GM12878 (cell line): ENCODE measurements around the gene MED1. TPM values are rescaled to one million over a fixed set of nuclear protein-coding genes. Genes with fewer than 3 reads are reported as not detected.
A peak's percentile ranks its signal among the peaks of the same experiment; 100 is the strongest.

Experiments used
- ATAC-seq: fragments of 200-7000 bp; cut with Tn5 transposase; 3 replicates; pipeline ENCODE4 v1.9.1; 2020; ENCODE audit warnings: mild to moderate bottlenecking, moderate library complexity
- BruUV-seq: library from RNA; stranded (reverse); fragments of 400-500 nt; replicated peaks from 2 replicates; lab custom pipeline; 2021; lab: Mats Ljungman, UMichigan
- CTCF ChIA-PET: fragments of 300-600 bp; sonication (Branson Sonifier 250); formaldehyde crosslinking; extraction: SDS; loops from one replicate; lab custom pipeline; 2021; ENCODE audit warnings: inconsistent platforms; lab: Yijun Ruan, JAX
- POLR2A ChIA-PET: fragments of 350-600 bp; formaldehyde crosslinking; extraction: SDS; loops from one replicate; lab custom pipeline; 2021; ENCODE audit warnings: inconsistent platforms; lab: Charles Lee
- RAD21 ChIA-PET: fragments of 300-600 bp; sonication (Branson Sonifier 250); formaldehyde crosslinking; loops from one replicate; lab custom pipeline; 2023; ENCODE audit warnings: antibody characterized with exemption; ENCODE audit not compliant: unreplicated experiment; lab: Charles Lee
- SMC1A ChIA-PET: fragments of 300-600 bp; sonication (Branson Sonifier 250); formaldehyde crosslinking; loops from one replicate; lab custom pipeline; 2023; ENCODE audit not compliant: unreplicated experiment, uncharacterized antibody; lab: Charles Lee
- DNase-seq: peaks from one replicate; pipeline ENCODE4 v3.0.0-alpha.2; 2011; ENCODE audit warnings: low read depth, low spot score
- FAIRE-seq: peaks from 3 replicates; lab custom pipeline; 2011; peaks lifted over from hg19 to GRCh38; lab: Jason Lieb, UNC
- H2AFZ ChIP-seq: 2 replicates; pipeline ENCODE4 v1.6.0; 2011; ENCODE audit warnings: low read depth, low read length, control low read depth; ENCODE audit not compliant: control insufficient read depth
- H3K27ac ChIP-seq: 2 replicates; pipeline ENCODE4 v1.5.1; 2011; ENCODE audit warnings: control low read depth; ENCODE audit not compliant: control insufficient read depth, insufficient read depth
- H3K27me3 ChIP-seq, 2 experiments: replicated peaks in 1 of 2; 2 replicates each; pipeline versions ENCODE4 v1.6.0 to v1.6.1; 2011; ENCODE audit warnings: low read length in 1 of 2; ENCODE audit not compliant: control insufficient read depth in 2 of 2, insufficient read depth in 2 of 2
- H3K36me3 ChIP-seq, 2 experiments: 2 replicates each; pipeline ENCODE4 v1.5.1; 2011; ENCODE audit warnings: low read length in 1 of 2; ENCODE audit not compliant: control insufficient read depth in 2 of 2, insufficient read depth in 2 of 2
- H3K4me1 ChIP-seq: 2 replicates; pipeline ENCODE4 v1.6.1; 2011; ENCODE audit warnings: mild to moderate bottlenecking, low read length, moderate library complexity, mixed read lengths; ENCODE audit not compliant: control insufficient read depth, insufficient read depth
- H3K4me2 ChIP-seq: 2 replicates; pipeline ENCODE4 v1.6.0; 2011; ENCODE audit warnings: control low read depth; ENCODE audit not compliant: control insufficient read depth, insufficient read depth
- H3K4me3 ChIP-seq: fragments of 200-600 bp; sonication (generic); 2 replicates; pipeline ENCODE4 v1.5.1; 2016
- H3K79me2 ChIP-seq: 2 replicates; pipeline ENCODE4 v1.6.0; 2011; ENCODE audit warnings: low read length; ENCODE audit not compliant: control insufficient read depth, insufficient read depth
- H3K9ac ChIP-seq: 2 replicates; pipeline ENCODE4 v1.8.0; 2011; ENCODE audit warnings: low read length, control low read depth, mixed read lengths; ENCODE audit not compliant: control insufficient read depth, insufficient read depth
- H3K9me3 ChIP-seq: replicated peaks from 3 replicates; pipeline ENCODE4 v1.5.1; 2011; ENCODE audit warnings: mild to moderate bottlenecking, low read length; ENCODE audit not compliant: control insufficient read depth, insufficient read depth
- H4K20me1 ChIP-seq: 2 replicates; pipeline ENCODE4 v1.6.0; 2011; ENCODE audit not compliant: control insufficient read depth, insufficient read depth
- BACH1 ChIP-seq: fragments of 450-650 bp; IDR thresholded peaks from 2 replicates; pipeline ENCODE4 v1.6.1; 2017; ENCODE audit warnings: mild to moderate bottlenecking, borderline replicate concordance
- BCL3 ChIP-seq: IDR thresholded peaks from 2 replicates; pipeline ENCODE4 v1.6.1; 2011; ENCODE audit warnings: borderline replicate concordance, low read depth, mild to moderate bottlenecking, moderate library complexity, low read length; ENCODE audit not compliant: insufficient read depth, poor library complexity, severe bottlenecking
- BMI1 ChIP-seq: fragments of 450-650 bp; IDR thresholded peaks from 2 replicates; pipeline ENCODE4 v1.6.1; 2016; ENCODE audit warnings: mild to moderate bottlenecking, moderate library complexity, borderline replicate concordance
- GABPA ChIP-seq: IDR thresholded peaks from 2 replicates; pipeline ENCODE4 v1.6.1; 2014; ENCODE audit warnings: antibody characterized with exemption, low read depth, mild to moderate bottlenecking, inconsistent platforms
- HCFC1 ChIP-seq: fragments of 150-350 bp; IDR thresholded peaks from 2 replicates; pipeline ENCODE4 v1.6.1; 2014; ENCODE audit warnings: low read length
- PML ChIP-seq: IDR thresholded peaks from 2 replicates; pipeline ENCODE4 v1.6.1; 2012; ENCODE audit warnings: low read length, inconsistent platforms
- POLR2A ChIP-seq: IDR thresholded peaks from 2 replicates; pipeline ENCODE4 v1.6.1; 2011; ENCODE audit warnings: low read depth, mild to moderate bottlenecking, low read length
- STAT1 ChIP-seq: fragments of 450-650 bp; conservative IDR thresholded peaks from 2 replicates; pipeline ENCODE4 v1.6.1; 2014; ENCODE audit warnings: antibody characterized with exemption, mild to moderate bottlenecking
- SUZ12 ChIP-seq: fragments of 200-600 bp; sonication (generic); IDR thresholded peaks from one replicate; pipeline ENCODE4 v1.6.1; 2018; ENCODE audit warnings: antibody characterized with exemption, mild to moderate bottlenecking; ENCODE audit not compliant: unreplicated experiment
- ZNF592 ChIP-seq: fragments of 450-650 bp; IDR thresholded peaks from 2 replicates; pipeline ENCODE4 v1.6.1; 2017; ENCODE audit warnings: mild to moderate bottlenecking, moderate library complexity
- WGBS: methylation state at CpG from one replicate; pipeline ENCODE4 v1.1.6; 2016; ENCODE audit warnings: low lambda C conversion rate; ENCODE audit not compliant: insufficient replicate concordance, insufficient coverage; ENCODE audit errors: missing lambda C conversion rate; 5-methylcytosine and 5-hydroxymethylcytosine counted together
- in situ Hi-C: fragments of 300-500 bp; cut with MboI; formaldehyde crosslinking; loops from 9 replicates; pipeline ENCODE4 v1.14.3; 2018; ENCODE audit warnings: mixed read lengths
- intact Hi-C: fragments of 100-400 bp; cut with micrococcal nuclease; formaldehyde crosslinking; loops from one replicate; pipeline ENCODE4 v1.14.2; 2022; ENCODE audit not compliant: unreplicated experiment
- polyA plus RNA-seq, 11 experiments: library from polyadenylated mRNA; depleted of rRNA in 4 of 11; unstranded in 6 of 11; stranded (reverse) in 5 of 11; fragments of >200 nt; fragmentation: Nextera tagmentation in 4 of 11; fragmentation: Illumina TruSeq in 1 of 11; extraction: Ambion mirVana in 4 of 11; extraction: Trizol in 1 of 11; gene quantifications; 1 replicate in 1 of 11; 2 replicates in 10 of 11; pipeline versions ENCODE4 v1.2.1 to v1.2.3, GENCODE V29; 2011 to 2016; ENCODE audit warnings: inconsistent platforms in 2 of 11, missing spikeins in 2 of 11, low read depth in 1 of 11
- total RNA-seq, 4 experiments: library from RNA; depleted of rRNA in 3 of 4; stranded (reverse); fragments of >200 nt in 3 of 4; fragmentation: Illumina TruSeq in 1 of 4; extraction: Trizol in 1 of 4; gene quantifications; 2 replicates each; pipeline versions ENCODE4 v1.2.1 to v1.2.3, GENCODE V29; 2013 to 2021
- TF ChIP-seq, protein P1 (sequence below): fragments of 450-650 bp; formaldehyde crosslinking; IDR thresholded peaks from 2 replicates; pipeline ENCODE4 v1.4.0; 2020; ENCODE audit warnings: mild to moderate bottlenecking, moderate library complexity

Gene MED1
- total and polyA plus RNA-seq, 10 of the 15 experiments (the other 5 are each of a cell fraction or from before 2014, with no cell fraction given): 8.7 to 50.1 (median 30.1) TPM

- SMC1A ChIA-PET: interaction anchor here (0.6 to 3.3 kb wide), 4 partner anchors 11 to 26 kb away, joined by 3 to 36 read pairs (median 4); partner anchors contain the start of gene MED1
- peak; percentile 91 for FAIRE-seq
- CTCF ChIA-PET: interaction anchor here (0.7 to 2.4 kb wide), 6 partner anchors 9 to 217 kb away, joined by 3 to 11 read pairs (median 4); partner anchors contain the start of gene MED1
- TF ChIP-seq BACH1 (peak; percentile 67), GABPA (no peak; the same call in 1 of the 2 replicates), HCFC1 (peak; percentile 70), BCL3 (no peak), PML (peak; percentile 94), BMI1 (no peak), SUZ12 (no peak), STAT1 (peak; percentile 29; the same call in 1 of the 2 replicates), POLR2A (peak; percentile 96), ZNF592 (no peak)
- TF ChIP-seq, protein P1, sequence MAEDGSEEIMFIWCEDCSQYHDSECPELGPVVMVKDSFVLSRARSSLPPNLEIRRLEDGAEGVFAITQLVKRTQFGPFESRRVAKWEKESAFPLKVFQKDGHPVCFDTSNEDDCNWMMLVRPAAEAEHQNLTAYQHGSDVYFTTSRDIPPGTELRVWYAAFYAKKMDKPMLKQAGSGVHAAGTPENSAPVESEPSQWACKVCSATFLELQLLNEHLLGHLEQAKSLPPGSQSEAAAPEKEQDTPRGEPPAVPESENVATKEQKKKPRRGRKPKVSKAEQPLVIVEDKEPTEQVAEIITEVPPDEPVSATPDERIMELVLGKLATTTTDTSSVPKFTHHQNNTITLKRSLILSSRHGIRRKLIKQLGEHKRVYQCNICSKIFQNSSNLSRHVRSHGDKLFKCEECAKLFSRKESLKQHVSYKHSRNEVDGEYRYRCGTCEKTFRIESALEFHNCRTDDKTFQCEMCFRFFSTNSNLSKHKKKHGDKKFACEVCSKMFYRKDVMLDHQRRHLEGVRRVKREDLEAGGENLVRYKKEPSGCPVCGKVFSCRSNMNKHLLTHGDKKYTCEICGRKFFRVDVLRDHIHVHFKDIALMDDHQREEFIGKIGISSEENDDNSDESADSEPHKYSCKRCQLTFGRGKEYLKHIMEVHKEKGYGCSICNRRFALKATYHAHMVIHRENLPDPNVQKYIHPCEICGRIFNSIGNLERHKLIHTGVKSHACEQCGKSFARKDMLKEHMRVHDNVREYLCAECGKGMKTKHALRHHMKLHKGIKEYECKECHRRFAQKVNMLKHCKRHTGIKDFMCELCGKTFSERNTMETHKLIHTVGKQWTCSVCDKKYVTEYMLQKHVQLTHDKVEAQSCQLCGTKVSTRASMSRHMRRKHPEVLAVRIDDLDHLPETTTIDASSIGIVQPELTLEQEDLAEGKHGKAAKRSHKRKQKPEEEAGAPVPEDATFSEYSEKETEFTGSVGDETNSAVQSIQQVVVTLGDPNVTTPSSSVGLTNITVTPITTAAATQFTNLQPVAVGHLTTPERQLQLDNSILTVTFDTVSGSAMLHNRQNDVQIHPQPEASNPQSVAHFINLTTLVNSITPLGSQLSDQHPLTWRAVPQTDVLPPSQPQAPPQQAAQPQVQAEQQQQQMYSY (CRISPR knock-in tag): no peak
These were observed 10.3 kb upstream of the MED1 start, which contains the start of gene CDK12 for GRCh38 chr17:39461113-39461925. Gene CDK12, plus strand, starts transcription at chr17:39461486. Its CDS starts 586 bp downstream, at chr17:39462072.

More at GRCh38 chr17:39461113-39461925, 10.3 kb upstream of the MED1 start, which contains the start of gene CDK12:
- peak within 1 kb of the TSS; percentile 91 for H3K27ac ChIP-seq
- H3K9ac ChIP-seq: peak within 1 kb of the TSS; percentile 92
- in situ Hi-C loops (no loop called here), intact Hi-C loops (loop anchor here (1.0 kb wide), 1 partner anchor 10 kb away; the partner anchor contains the start of gene MED1)
- BruUV-seq: no TSS peak
- no peaks in the 10 kb centered on the region for H3K9me3 ChIP-seq
- ATAC-seq: peak; percentile 87
- peak within 1 kb of the TSS; percentile 64 for H3K4me2 ChIP-seq
- DNase-seq: peak; percentile 98
- WGBS: 7% methylated on average over 23 of the region's 51 CpGs
- H3K4me1 ChIP-seq: no peaks in the 10 kb centered on the region
- no peaks in the 10 kb centered on the region for H4K20me1 ChIP-seq
- H3K79me2 ChIP-seq: peaks cover 47% of the 10 kb centered on the region
- no peaks in the 10 kb centered on the region for H3K27me3 ChIP-seq
- peaks cover 0 to 4% of the 10 kb centered on the region in 2 experiments; a peak in 1 of 4 replicates for H3K36me3 ChIP-seq
- RAD21 ChIA-PET: interaction anchor here (0.9 to 2.7 kb wide), 5 partner anchors 10 to 254 kb away, joined by 3 to 38 read pairs (median 7); partner anchors contain the start of gene MED1
- H2AFZ ChIP-seq: peak within 1 kb of the TSS; percentile 92
- H3K4me3 ChIP-seq: peak within 1 kb of the TSS; percentile 99
- POLR2A ChIA-PET: interaction anchor here (0.6 to 4.9 kb wide), 10 partner anchors 9 to 308 kb away, joined by 3 to 73 read pairs (median 4); partner anchors contain the start of gene MED1
